CD14-positive monocyte (primary cell): ENCODE measurements around the gene CDH8. TPM values are rescaled to one million over a fixed set of nuclear protein-coding genes. Genes with fewer than 3 reads are reported as not detected.

Experiments used
- DNase-seq, 3 donors: peaks; one replicate each; pipeline ENCODE4 v3.0.0-alpha.2; 2011 to 2022
- H2AFZ ChIP-seq: 2 replicates; pipeline ENCODE4 v1.6.0; 2012; ENCODE audit warnings: mild to moderate bottlenecking, low read depth, low read length, inconsistent platforms; ENCODE audit not compliant: insufficient read depth, poor library complexity, severe bottlenecking
- H3K27ac ChIP-seq, 2 donors: 1 replicate in 1 of 2; 2 replicates in 1 of 2; pipeline ENCODE4 v1.5.1; 2012 to 2013; ENCODE audit warnings: low read length in 2 of 2, control low read depth in 1 of 2, inconsistent platforms in 1 of 2, low read depth in 1 of 2, mild to moderate bottlenecking in 1 of 2
- H3K27me3 ChIP-seq, 2 donors: one replicate each; pipeline versions ENCODE4 v1.6.0 to v1.6.1; 2011 to 2013; ENCODE audit warnings: low read length in 2 of 2; ENCODE audit not compliant: control insufficient read depth in 2 of 2, insufficient read depth in 2 of 2
- H3K36me3 ChIP-seq, 2 donors: replicated peaks in 1 of 2; 1 replicate in 1 of 2; 2 replicates in 1 of 2; pipeline versions ENCODE4 v1.5.1 to v1.6.1; 2012 to 2013; ENCODE audit warnings: low read length in 2 of 2, control low read depth in 1 of 2, inconsistent platforms in 1 of 2, mild to moderate bottlenecking in 1 of 2; ENCODE audit not compliant: insufficient read depth in 2 of 2, control insufficient read depth in 1 of 2
- H3K4me1 ChIP-seq, 2 donors: 1 replicate in 1 of 2; 2 replicates in 1 of 2; pipeline versions ENCODE4 v1.5.1 to v1.6.1; 2012 to 2013; ENCODE audit warnings: low read length in 2 of 2, control low read depth in 1 of 2, inconsistent platforms in 1 of 2, mild to moderate bottlenecking in 1 of 2, moderate library complexity in 1 of 2; ENCODE audit not compliant: insufficient read depth in 2 of 2, control insufficient read depth in 1 of 2
- H3K4me2 ChIP-seq: replicated peaks from 2 replicates; pipeline ENCODE3; 2012; ENCODE audit warnings: low read length, moderate library complexity, mild to moderate bottlenecking; ENCODE audit not compliant: poor library complexity, severe bottlenecking; ENCODE audit errors: extremely low read depth
- H3K4me3 ChIP-seq, 3 experiments: fragments of 200-600 bp in 1 of 3; sonication (generic) in 1 of 3; replicated peaks in 1 of 3; 1 replicate in 2 of 3; 2 replicates in 1 of 3; pipeline ENCODE4 v1.5.1; 2011 to 2013; ENCODE audit warnings: low read length in 3 of 3, mild to moderate bottlenecking in 3 of 3, control low read depth in 2 of 3, low read depth in 2 of 3, inconsistent platforms in 1 of 3, moderate library complexity in 1 of 3
- H3K79me2 ChIP-seq: 2 replicates; pipeline ENCODE4 v1.6.0; 2012; ENCODE audit warnings: mild to moderate bottlenecking, control low read depth, inconsistent platforms, low read length, moderate library complexity; ENCODE audit not compliant: insufficient read depth
- H3K9ac ChIP-seq: 2 replicates; pipeline ENCODE4 v1.6.0; 2017; ENCODE audit warnings: low read length, mild to moderate bottlenecking; ENCODE audit not compliant: insufficient read depth, poor library complexity, severe bottlenecking
- H3K9me3 ChIP-seq, 2 donors: replicated peaks in 1 of 2; 1 replicate in 1 of 2; 2 replicates in 1 of 2; pipeline versions ENCODE4 v1.5.1 to v1.6.1; 2012 to 2013; ENCODE audit warnings: low read length in 2 of 2, control low read depth in 1 of 2; ENCODE audit not compliant: control insufficient read depth in 1 of 2, insufficient read depth in 1 of 2
- H4K20me1 ChIP-seq: 2 replicates; pipeline ENCODE4 v1.6.0; 2012; ENCODE audit warnings: mild to moderate bottlenecking, low read length, control low read depth, moderate library complexity; ENCODE audit not compliant: insufficient read depth
- H3K27ac Mint-ChIP-seq, 7 donors: one replicate each; pipeline ENCODE4 v1.8.0; 2020; ENCODE audit warnings: mild to moderate bottlenecking in 7 of 7, mixed read lengths in 7 of 7, moderate library complexity in 6 of 7, inconsistent platforms in 2 of 7
- H3K27me3 Mint-ChIP-seq, 3 donors: one replicate each; pipeline ENCODE4 v1.8.0; 2021 to 2022; ENCODE audit warnings: low read depth in 3 of 3, mild to moderate bottlenecking in 3 of 3, mixed read lengths in 3 of 3, moderate library complexity in 3 of 3, inconsistent platforms in 1 of 3
- H3K36me3 Mint-ChIP-seq, 2 donors: one replicate each; pipeline ENCODE4 v1.8.0; 2020; ENCODE audit warnings: mixed read lengths in 2 of 2, inconsistent platforms in 1 of 2, mild to moderate bottlenecking in 1 of 2
- H3K4me1 Mint-ChIP-seq: one replicate; pipeline ENCODE4 v1.8.0; 2020; ENCODE audit warnings: mild to moderate bottlenecking, mixed read lengths
- H3K4me3 Mint-ChIP-seq, 2 donors: one replicate each; pipeline ENCODE4 v1.8.0; 2020; ENCODE audit warnings: mild to moderate bottlenecking in 2 of 2, mixed read lengths in 2 of 2, moderate library complexity in 1 of 2
- H3K9me3 Mint-ChIP-seq, 7 donors: one replicate each; pipeline ENCODE4 v1.8.0; 2020 to 2022; ENCODE audit warnings: mixed read lengths in 7 of 7, mild to moderate bottlenecking in 6 of 7, moderate library complexity in 6 of 7, inconsistent platforms in 2 of 7
- CTCF ChIP-seq: fragments of 200-600 bp; IDR thresholded peaks from one replicate; pipeline ENCODE4 v1.8.0; 2022; ENCODE audit warnings: antibody characterized with exemption, mild to moderate bottlenecking
- WGBS: methylation state at CpG from one replicate; pipeline ENCODE4 v1.1.5; 2013; ENCODE audit warnings: missing lambda C conversion rate; ENCODE audit not compliant: insufficient coverage; 5-methylcytosine and 5-hydroxymethylcytosine counted together
- intact Hi-C, 2 donors: fragments of 100-400 bp; cut with micrococcal nuclease; formaldehyde crosslinking; loops; one replicate each; pipeline versions ENCODE4 v1.15.0 to v1.15.1; 2023
- polyA plus RNA-seq, 3 donors: library from polyadenylated mRNA; depleted of rRNA in 1 of 3; unstranded in 2 of 3; stranded (reverse) in 1 of 3; fragments of 300-500 nt in 2 of 3; fragments of >200 nt in 1 of 3; fragmentation: Illumina TruSeq in 2 of 3; gene quantifications; 1 replicate in 2 of 3; 2 replicates in 1 of 3; pipeline ENCODE4 v1.2.3, GENCODE V29; 2012 to 2021

CDH8 gene
- polyA plus RNA-seq, 3 donors = not detected

GRCh38 chr16:61831351-61831917 lies 204.8 kb downstream of the CDH8 start:
- no peak overlapping the region for H3K27ac Mint-ChIP-seq
- no peak overlapping the region for H3K4me2 ChIP-seq
- no peak overlapping the region for H3K4me3 Mint-ChIP-seq
- no peaks in the 10 kb centered on the region for H3K27me3 Mint-ChIP-seq
- DNase-seq = no peak
- no peaks in the 10 kb centered on the region for H4K20me1 ChIP-seq
- no peaks in the 10 kb centered on the region for H3K9me3 Mint-ChIP-seq
- no peak overlapping the region for H3K27ac ChIP-seq
- no peaks in the 10 kb centered on the region for H3K27me3 ChIP-seq
- no peaks in the 10 kb centered on the region for H3K36me3 Mint-ChIP-seq
- H3K4me3 ChIP-seq = no peak overlapping the region
- no peaks in the 10 kb centered on the region for H3K9me3 ChIP-seq
- intact Hi-C loops = no loop called here
- H3K4me1 Mint-ChIP-seq = no peaks in the 10 kb centered on the region
- no peaks in the 10 kb centered on the region for H3K36me3 ChIP-seq
- H3K79me2 ChIP-seq = no peaks in the 10 kb centered on the region
- no peak for TF ChIP-seq CTCF
- H3K9ac ChIP-seq = no peak overlapping the region
- H2AFZ ChIP-seq = no peak overlapping the region
- H3K4me1 ChIP-seq = no peaks in the 10 kb centered on the region
- WGBS = 90% methylated on average over 2 of the region's 5 CpGs

- Mint-ChIP-seq H3K4me3 (no peak overlapping the region), H3K36me3 (no peaks in the 10 kb centered on the region), H3K27me3 (no peaks in the 10 kb centered on the region), H3K27ac (no peak overlapping the region), H3K9me3 (no peaks in the 10 kb centered on the region), H3K4me1 (no peaks in the 10 kb centered on the region)
- H3K27me3 ChIP-seq = no peaks in the 10 kb centered on the region
- DNase-seq = no peak
- H3K4me2 ChIP-seq = no peak overlapping the region
- no peak overlapping the region for H3K9ac ChIP-seq
- H4K20me1 ChIP-seq = no peaks in the 10 kb centered on the region
- H3K4me1 ChIP-seq = no peaks in the 10 kb centered on the region
- intact Hi-C loops = no loop called here
- TF ChIP-seq CTCF = no peak
- H3K36me3 ChIP-seq = no peaks in the 10 kb centered on the region
- WGBS = no CpG with 5 or more reads among the region's 2 CpGs
- H3K27ac ChIP-seq = no peak overlapping the region
- no peak overlapping the region for H2AFZ ChIP-seq
- H3K9me3 ChIP-seq = no peaks in the 10 kb centered on the region
- H3K79me2 ChIP-seq = no peaks in the 10 kb centered on the region
- H3K4me3 ChIP-seq = no peak overlapping the region
Observed at GRCh38 chr16:61829631-61830030, 206.6 kb downstream of the CDH8 start.
